ENCODE measurements around the gene RBM41. TPM values are rescaled to one million over a fixed set of nuclear protein-coding genes. Genes with fewer than 3 reads are reported as not detected.

The RBM41 gene
- total RNA-seq, 1 donor from 2014 or later, result 8.9 TPM

DNA sequence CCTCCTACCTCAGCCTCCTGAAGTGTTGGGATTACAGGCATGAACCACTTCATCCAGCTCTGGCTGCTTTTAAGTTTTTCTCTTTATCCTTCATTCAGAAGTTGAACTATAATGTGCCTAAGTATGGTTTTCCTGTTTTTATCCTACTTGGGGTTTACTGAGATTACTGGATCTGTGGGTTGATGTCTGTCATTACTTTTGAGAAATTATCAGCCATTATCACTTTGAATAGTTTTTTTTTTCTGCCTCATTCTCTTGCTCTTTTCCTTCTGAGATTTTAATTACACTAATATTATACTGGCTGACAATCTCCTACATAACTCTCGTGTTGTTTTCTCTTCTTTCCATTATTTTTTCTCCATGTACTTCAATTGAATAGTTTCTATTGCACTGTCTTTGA is 71.0 kb downstream of the RBM41 start:
- Histone ChIP-seq H3K4me3 (ENCODE audit: low read length in 3 of 3) (no peak overlapping the region), H3K9me3 (ENCODE audit: control insufficient read depth in 3 of 3, low read length in 3 of 3) (no peaks in the 10 kb centered on the region), H3K4me1 (ENCODE audit: control insufficient read depth in 3 of 3, insufficient read depth in 3 of 3, low read length in 3 of 3) (no peaks in the 10 kb centered on the region), H3K27me3 (ENCODE audit: control insufficient read depth in 3 of 3, insufficient read depth in 3 of 3, low read length in 3 of 3) (no peaks in the 10 kb centered on the region), H3K36me3 (ENCODE audit: control insufficient read depth in 3 of 3, insufficient read depth in 3 of 3, low read length in 3 of 3) (no peaks in the 10 kb centered on the region), H3K27ac (ENCODE audit: low read depth, low read length) (no peak overlapping the region), H3K9ac (ENCODE audit: low read depth in 1 of 3, low read length in 3 of 3) (no peak overlapping the region)

DNA sequence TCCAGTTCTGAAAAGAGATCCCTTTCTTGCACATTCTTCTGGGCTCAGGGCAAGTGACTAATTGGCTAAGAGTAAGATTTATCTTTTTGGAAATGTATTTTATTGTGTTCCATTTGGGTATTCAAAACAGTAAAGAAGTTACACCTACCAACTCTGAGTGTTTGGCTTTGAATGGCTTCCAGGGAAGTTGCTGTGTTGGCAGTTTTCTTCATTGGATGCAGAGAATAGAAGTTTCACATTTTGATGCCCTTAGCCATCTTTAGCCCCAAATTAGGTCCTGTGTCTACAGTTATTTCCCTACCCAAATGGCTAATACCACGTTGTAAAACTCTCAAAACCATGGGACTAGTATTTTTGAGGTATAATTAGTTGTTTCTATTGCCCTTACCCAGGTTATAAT is 88.9 kb downstream of the RBM41 start:
- Histone ChIP-seq H3K9me3 (ENCODE audit: control insufficient read depth in 3 of 3, low read length in 3 of 3) (no peaks in the 10 kb centered on the region), H3K27ac (ENCODE audit: low read depth, low read length) (no peak overlapping the region), H3K4me3 (ENCODE audit: low read length in 3 of 3) (no peak overlapping the region), H3K36me3 (ENCODE audit: control insufficient read depth in 3 of 3, insufficient read depth in 3 of 3, low read length in 3 of 3) (no peaks in the 10 kb centered on the region), H3K9ac (ENCODE audit: low read depth in 1 of 3, low read length in 3 of 3) (no peak overlapping the region), H3K27me3 (ENCODE audit: control insufficient read depth in 3 of 3, insufficient read depth in 3 of 3, low read length in 3 of 3) (no peaks in the 10 kb centered on the region), H3K4me1 (ENCODE audit: control insufficient read depth in 3 of 3, insufficient read depth in 3 of 3, low read length in 3 of 3) (no peaks in the 10 kb centered on the region)

DNA sequence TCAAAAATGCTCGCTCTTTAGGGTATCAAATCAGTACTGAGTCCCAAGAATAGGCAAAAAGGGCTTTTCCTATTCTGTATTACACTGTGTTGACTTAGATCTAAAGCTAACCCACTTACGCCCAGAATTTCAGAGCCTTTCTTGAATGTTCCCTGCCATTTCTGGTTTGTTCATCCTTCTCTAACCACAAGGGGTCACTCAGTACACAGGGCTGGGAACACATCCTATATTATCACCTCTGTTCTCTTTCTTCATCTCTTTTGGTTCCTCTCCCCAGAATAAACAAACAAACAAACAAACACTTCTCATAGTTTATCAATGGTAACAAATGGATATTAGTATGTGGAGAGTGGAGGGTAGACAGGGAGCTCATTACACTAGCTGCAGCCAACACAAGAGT is 93.1 kb downstream of the RBM41 start:
- Histone ChIP-seq H3K36me3 (ENCODE audit: control insufficient read depth in 3 of 3, insufficient read depth in 3 of 3, low read length in 3 of 3) (no peaks in the 10 kb centered on the region), H3K4me1 (ENCODE audit: control insufficient read depth in 3 of 3, insufficient read depth in 3 of 3, low read length in 3 of 3) (no peaks in the 10 kb centered on the region), H3K27ac (ENCODE audit: low read depth, low read length) (no peak overlapping the region), H3K9me3 (ENCODE audit: control insufficient read depth in 3 of 3, low read length in 3 of 3) (no peaks in the 10 kb centered on the region), H3K9ac (ENCODE audit: low read depth in 1 of 3, low read length in 3 of 3) (no peak overlapping the region), H3K27me3 (ENCODE audit: control insufficient read depth in 3 of 3, insufficient read depth in 3 of 3, low read length in 3 of 3) (no peaks in the 10 kb centered on the region), H3K4me3 (ENCODE audit: low read length in 3 of 3) (no peak overlapping the region)

DNA sequence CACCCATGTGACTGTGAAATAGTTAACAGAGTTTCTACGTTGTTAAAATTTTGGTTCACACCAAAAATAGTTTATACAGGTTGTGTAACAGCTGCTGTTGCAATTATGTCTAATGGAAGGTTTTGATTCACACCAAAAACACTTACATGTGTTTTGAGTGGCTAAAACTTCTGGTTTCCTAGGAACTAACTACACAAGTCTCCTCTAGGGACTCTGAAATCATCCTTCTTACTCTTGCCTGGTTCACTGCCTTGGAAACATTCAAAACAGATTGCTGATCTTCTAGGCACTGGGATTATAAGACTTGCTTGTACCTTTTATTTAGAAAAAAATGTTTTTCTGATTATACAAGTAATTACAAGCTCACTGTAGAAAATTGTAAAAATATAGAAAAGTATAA is 103.7 kb downstream of the RBM41 start:
- Histone ChIP-seq H3K27ac (ENCODE audit: low read depth, low read length) (no peak overlapping the region), H3K9ac (ENCODE audit: low read depth in 1 of 3, low read length in 3 of 3) (no peak overlapping the region), H3K4me3 (ENCODE audit: low read length in 3 of 3) (no peak overlapping the region), H3K9me3 (ENCODE audit: control insufficient read depth in 3 of 3, low read length in 3 of 3) (no peaks in the 10 kb centered on the region), H3K36me3 (ENCODE audit: control insufficient read depth in 3 of 3, insufficient read depth in 3 of 3, low read length in 3 of 3) (no peaks in the 10 kb centered on the region), H3K27me3 (ENCODE audit: control insufficient read depth in 3 of 3, insufficient read depth in 3 of 3, low read length in 3 of 3) (no peaks in the 10 kb centered on the region), H3K4me1 (ENCODE audit: control insufficient read depth in 3 of 3, insufficient read depth in 3 of 3, low read length in 3 of 3) (no peaks in the 10 kb centered on the region)

Other genes starting within 250 kb of the RBM41 start
- gene RIPPLY1, start 215.5 kb downstream of the RBM41 start, total RNA-seq, result not detected
- under 0.01 TPM for gene CLDN2, start 198.4 kb downstream of the RBM41 start, total RNA-seq
- 34.4 TPM for gene MORC4, start 118.6 kb downstream of the RBM41 start, total RNA-seq
- gene NUP62CL, start 87.6 kb upstream of the RBM41 start, total RNA-seq, result 1.6 TPM
- gene DNAAF6, start 87.8 kb upstream of the RBM41 start, total RNA-seq, result not detected

All from skeletal muscle tissue (tissue), 4 donors.